Cerebellar cortex (tissue), 1 donor: Measurements from ENCODE around the gene ITFG1.
"Not testable (repeated sequence)": the region's sequence is repeated elsewhere in the genome, so short reads cannot be mapped to it uniquely, and the experiment has no call there.

ENCODE experiments used
- DNase-seq: peaks from one replicate; pipeline ENCODE4 v3.0.0-alpha.2; 2015; ENCODE audit warnings: low spot score

The ITFG1 gene

GRCh38 chr16:47473792-47474191 lies 12.9 kb upstream of the ITFG1 start:
- no peak for DNase-seq

- DNase-seq: not testable (repeated sequence)
These were observed 12.1 kb upstream of the ITFG1 start for GRCh38 chr16:47473004-47473403.

- DNase-seq: no peak
These were observed 9.9 kb upstream of the ITFG1 start for GRCh38 chr16:47470810-47471209.

GRCh38 chr16:47470211-47470610 lies 9.3 kb upstream of the ITFG1 start:
- no peak for DNase-seq

- no peak for DNase-seq
These were observed 8.4 kb upstream of the ITFG1 start for GRCh38 chr16:47469227-47469626.

GRCh38 chr16:47468070-47468689 lies 7.3 kb upstream of the ITFG1 start:
- DNase-seq: not testable (repeated sequence)

- DNase-seq: no peak
These were observed 6.6 kb upstream of the ITFG1 start for GRCh38 chr16:47467501-47467900.

GRCh38 chr16:47465919-47466630 lies 5.2 kb upstream of the ITFG1 start:
- DNase-seq: no peak

- DNase-seq: no peak
These were observed 3.1 kb upstream of the ITFG1 start for GRCh38 chr16:47463771-47464624.

- peak; percentile 52 for DNase-seq
These were observed 869 bp upstream of the ITFG1 start for GRCh38 chr16:47461598-47462266.

GRCh38 chr16:47460359-47460710 lies 528 bp downstream of the ITFG1 start:
- DNase-seq: no peak

GRCh38 chr16:47459603-47460002 lies 1.3 kb downstream of the ITFG1 start:
- no peak for DNase-seq

GRCh38 chr16:47458331-47458730 lies 2.5 kb downstream of the ITFG1 start:
- DNase-seq: no peak

- no peak for DNase-seq
These were observed 11.1 kb downstream of the ITFG1 start for GRCh38 chr16:47449788-47450187.

GRCh38 chr16:47448830-47449575 lies 11.9 kb downstream of the ITFG1 start:
- no peak for DNase-seq

- DNase-seq: no peak
These were observed 14.4 kb downstream of the ITFG1 start for GRCh38 chr16:47446431-47446830.

- not testable (repeated sequence) for DNase-seq
These were observed 18.0 kb downstream of the ITFG1 start for GRCh38 chr16:47442884-47443283.

GRCh38 chr16:47440066-47440465 lies 20.8 kb downstream of the ITFG1 start:
- not testable (repeated sequence) for DNase-seq

- DNase-seq: not testable (repeated sequence)
These were observed 26.6 kb downstream of the ITFG1 start for GRCh38 chr16:47434274-47434673.

- no peak for DNase-seq
These were observed 28.9 kb downstream of the ITFG1 start for GRCh38 chr16:47431960-47432359.

- no peak for DNase-seq
These were observed 34.1 kb downstream of the ITFG1 start for GRCh38 chr16:47426806-47427205.

- DNase-seq: no peak
These were observed 36.0 kb downstream of the ITFG1 start for GRCh38 chr16:47424846-47425245.
